H1 (cell line): ENCODE measurements around the gene CST1. TPM values are rescaled to one million over a fixed set of nuclear protein-coding genes. Genes with fewer than 3 reads are reported as not detected.

Source experiments
- CTCF ChIA-PET: fragments of 300-600 bp; sonication (Branson Sonifier 250); formaldehyde crosslinking; loops from one replicate; lab custom pipeline; 2021; ENCODE audit not compliant: partially characterized antibody; lab: Charles Lee
- POLR2A ChIA-PET: fragments of 300-600 bp; sonication (Branson Sonifier 250); formaldehyde crosslinking; loops from one replicate; lab custom pipeline; 2021; ENCODE audit warnings: inconsistent platforms; ENCODE audit not compliant: partially characterized antibody; lab: Charles Lee
- DNase-seq, 2 experiments: peaks; one replicate each; pipeline versions ENCODE4 v3.0.0 to v3.0.0-alpha.2; 2010 to 2022; ENCODE audit warnings: low spot score in 2 of 2, low read depth in 1 of 2, mixed read lengths in 1 of 2
- FAIRE-seq: peaks from 2 replicates; lab custom pipeline; 2011; peaks lifted over from hg19 to GRCh38; lab: Jason Lieb, UNC
- H2AFZ ChIP-seq: 2 replicates; pipeline ENCODE4 v1.8.1; 2012; ENCODE audit warnings: low read length, inconsistent platforms
- H2AK5ac ChIP-seq: 2 replicates; pipeline ENCODE4 v1.6.1; 2013; ENCODE audit warnings: low read depth, low read length
- H2BK120ac ChIP-seq: replicated peaks from 2 replicates; pipeline ENCODE3; 2013; ENCODE audit warnings: low read depth, low read length, inconsistent platforms
- H2BK12ac ChIP-seq: 2 replicates; pipeline ENCODE4 v1.6.1; 2013; ENCODE audit warnings: low read depth, low read length
- H2BK15ac ChIP-seq: 2 replicates; pipeline ENCODE4 v1.6.1; 2013; ENCODE audit warnings: low read length
- H2BK20ac ChIP-seq: 2 replicates; pipeline ENCODE4 v1.6.1; 2013; ENCODE audit warnings: low read length
- H2BK5ac ChIP-seq: 2 replicates; pipeline ENCODE4 v1.6.1; 2013; ENCODE audit warnings: low read depth, low read length
- H3K14ac ChIP-seq: 2 replicates; pipeline ENCODE4 v1.6.1; 2013; ENCODE audit warnings: inconsistent platforms; ENCODE audit not compliant: insufficient read length
- H3K18ac ChIP-seq: 2 replicates; pipeline ENCODE4 v1.6.1; 2013; ENCODE audit warnings: low read length; ENCODE audit errors: extremely low read depth
- H3K23ac ChIP-seq: 2 replicates; pipeline ENCODE4 v1.6.1; 2013; ENCODE audit warnings: inconsistent platforms; ENCODE audit not compliant: insufficient read length
- H3K23me2 ChIP-seq: 2 replicates; pipeline ENCODE4 v1.6.1; 2013; ENCODE audit warnings: low read depth, low read length
- H3K27ac ChIP-seq: 2 replicates; pipeline ENCODE4 v1.6.1; 2011; ENCODE audit warnings: low read depth, low read length, inconsistent platforms
- H3K27me3 ChIP-seq, 4 experiments: replicated peaks in 1 of 4; 1 replicate in 1 of 4; 2 replicates in 3 of 4; pipeline versions ENCODE4 v1.6.1 to v1.8.1; 2011 to 2013; ENCODE audit warnings: low read length in 3 of 4, mild to moderate bottlenecking in 3 of 4, inconsistent platforms in 2 of 4, mixed read lengths in 2 of 4, moderate library complexity in 1 of 4; ENCODE audit not compliant: control insufficient read depth in 3 of 4, insufficient read depth in 3 of 4; ENCODE audit errors: extremely low read depth in 1 of 4
- H3K36me3 ChIP-seq, 4 experiments: 2 replicates each; pipeline versions ENCODE4 v1.6.1 to v1.8.1; 2011 to 2013; ENCODE audit warnings: mild to moderate bottlenecking in 4 of 4, low read length in 3 of 4, moderate library complexity in 2 of 4, control low read depth in 1 of 4, inconsistent platforms in 1 of 4; ENCODE audit not compliant: insufficient read depth in 4 of 4, control insufficient read depth in 2 of 4
- H3K4ac ChIP-seq: replicated peaks from 2 replicates; pipeline ENCODE3; 2013; ENCODE audit warnings: low read length, low read depth, mixed read lengths, inconsistent platforms; ENCODE audit not compliant: insufficient read length
- H3K4me1 ChIP-seq, 4 experiments: replicated peaks in 1 of 4; 1 replicate in 1 of 4; 2 replicates in 3 of 4; pipeline versions ENCODE4 v1.6.1 to v1.8.1; 2011 to 2013; ENCODE audit warnings: low read length in 3 of 4, inconsistent platforms in 2 of 4, mixed read lengths in 1 of 4; ENCODE audit not compliant: insufficient read depth in 4 of 4, control insufficient read depth in 3 of 4
- H3K4me2 ChIP-seq, 2 experiments: 2 replicates each; pipeline versions ENCODE4 v1.6.1 to v1.8.1; 2011 to 2013; ENCODE audit warnings: low read depth in 2 of 2, low read length in 2 of 2, control low read depth in 1 of 2, inconsistent platforms in 1 of 2, mild to moderate bottlenecking in 1 of 2; ENCODE audit not compliant: insufficient read depth in 1 of 2
- H3K4me3 ChIP-seq, 4 experiments: fragments of 200-600, 300-600 bp in 1 of 4; sonication (generic), shearing (Covaris generic), sonication (Bioruptor Twin) in 1 of 4; 2 replicates each; pipeline versions ENCODE4 v1.5.1 to v1.8.1; 2011 to 2016; ENCODE audit warnings: low read length in 4 of 4, low read depth in 3 of 4, control low read depth in 2 of 4, inconsistent platforms in 2 of 4, mild to moderate bottlenecking in 2 of 4, mixed read lengths in 1 of 4, moderate library complexity in 1 of 4; ENCODE audit not compliant: insufficient read depth in 2 of 4; ENCODE audit errors: extremely low read depth in 1 of 4
- H3K56ac ChIP-seq: replicated peaks from 2 replicates; pipeline ENCODE3; 2013; ENCODE audit warnings: low read depth, mild to moderate bottlenecking, mixed read lengths, low read length, inconsistent platforms; ENCODE audit not compliant: insufficient read length
- H3K79me1 ChIP-seq: 2 replicates; pipeline ENCODE4 v1.6.1; 2013; ENCODE audit warnings: low read depth, low read length, control low read depth
- H3K79me2 ChIP-seq, 2 experiments: 2 replicates each; pipeline versions ENCODE4 v1.6.1 to v1.8.1; 2012 to 2013; ENCODE audit warnings: low read length in 2 of 2, mild to moderate bottlenecking in 2 of 2, inconsistent platforms in 1 of 2; ENCODE audit not compliant: insufficient read depth in 2 of 2, control insufficient read depth in 1 of 2
- H3K9ac ChIP-seq, 4 experiments: replicated peaks in 1 of 4; 1 replicate in 1 of 4; 2 replicates in 3 of 4; pipeline versions ENCODE4 v1.6.1 to v1.8.1; 2011 to 2013; ENCODE audit warnings: low read depth in 3 of 4, low read length in 3 of 4, control low read depth in 2 of 4, mild to moderate bottlenecking in 2 of 4, moderate library complexity in 2 of 4, inconsistent platforms in 1 of 4; ENCODE audit errors: extremely low read depth in 1 of 4
- H3K9me3 ChIP-seq, 2 experiments: 2 replicates each; pipeline versions ENCODE4 v1.6.1 to v1.8.1; 2012 to 2013; ENCODE audit warnings: mild to moderate bottlenecking in 2 of 2, moderate library complexity in 2 of 2, control low read depth in 1 of 2, inconsistent platforms in 1 of 2, low read depth in 1 of 2, low read length in 1 of 2, mixed read lengths in 1 of 2; ENCODE audit not compliant: insufficient read depth in 2 of 2
- H4K20me1 ChIP-seq, 2 experiments: replicated peaks in 1 of 2; 2 replicates each; pipeline versions ENCODE3 to v1.8.1; 2011 to 2013; ENCODE audit warnings: inconsistent platforms in 2 of 2, low read length in 2 of 2, mild to moderate bottlenecking in 1 of 2; ENCODE audit not compliant: insufficient read depth in 2 of 2, control insufficient read depth in 1 of 2
- H4K5ac ChIP-seq: 2 replicates; pipeline ENCODE4 v1.6.1; 2013; ENCODE audit warnings: low read length, low read depth, mixed read lengths, inconsistent platforms; ENCODE audit not compliant: insufficient read length
- H4K8ac ChIP-seq: 2 replicates; pipeline ENCODE4 v1.8.0; 2013; ENCODE audit warnings: mild to moderate bottlenecking, moderate library complexity, low read length, inconsistent platforms; ENCODE audit not compliant: insufficient read depth; ENCODE audit errors: extremely low read depth
- H4K91ac ChIP-seq: replicated peaks from 2 replicates; pipeline ENCODE3; 2013; ENCODE audit warnings: low read length, mixed read lengths, inconsistent platforms; ENCODE audit not compliant: insufficient read length
- CBX5 ChIP-seq: fragments of 300-800, 300-1000 bp; sonication (generic); IDR thresholded peaks from 2 replicates; pipeline ENCODE4 v1.7.1; 2016; ENCODE audit warnings: antibody characterized with exemption, low read length, low read depth
- CBX8 ChIP-seq: fragments of 300-800, 300-1000 bp; sonication (generic); IDR thresholded peaks from 2 replicates; pipeline ENCODE4 v1.7.1; 2016; ENCODE audit warnings: low read depth, low read length, borderline replicate concordance
- EP300 ChIP-seq, 2 experiments: IDR thresholded peaks; 1 replicate in 1 of 2; 2 replicates in 1 of 2; pipeline ENCODE4 v1.6.1; 2011 to 2012; ENCODE audit warnings: low read depth in 2 of 2, low read length in 2 of 2, mild to moderate bottlenecking in 2 of 2, borderline replicate concordance in 1 of 2, inconsistent platforms in 1 of 2, moderate library complexity in 1 of 2
- KDM5A ChIP-seq: fragments of 200-600 bp; IDR thresholded peaks from 2 replicates; pipeline ENCODE4 v1.7.1; 2012; ENCODE audit warnings: mild to moderate bottlenecking, low read length, inconsistent platforms, mixed read lengths
- MAFK ChIP-seq: IDR thresholded peaks from 2 replicates; pipeline ENCODE4 v1.6.1; 2012; ENCODE audit warnings: low read depth, mild to moderate bottlenecking, improper control_type of control experiment, low read length
- POLR2A ChIP-seq, 2 experiments: IDR thresholded peaks; 1 replicate in 1 of 2; 2 replicates in 1 of 2; pipeline ENCODE4 v1.6.1; 2011; ENCODE audit warnings: low read depth in 2 of 2, low read length in 2 of 2, mild to moderate bottlenecking in 2 of 2; ENCODE audit errors: control extremely low read depth in 1 of 2
- RBBP5 ChIP-seq: IDR thresholded peaks from 2 replicates; pipeline ENCODE4 v1.7.1; 2012; ENCODE audit warnings: low read depth, mild to moderate bottlenecking, inconsistent platforms, low read length, moderate library complexity, borderline replicate concordance
- RFX5 ChIP-seq: IDR thresholded peaks from 2 replicates; pipeline ENCODE4 v1.6.1; 2011; ENCODE audit warnings: low read depth, low read length, improper control_type of control experiment, borderline replicate concordance
- SIX5 ChIP-seq: IDR thresholded peaks from 2 replicates; pipeline ENCODE4 v1.6.1; 2011; ENCODE audit warnings: mild to moderate bottlenecking, low read depth, low read length
- TAF7 ChIP-seq: optimal IDR thresholded peaks from 2 replicates; pipeline ENCODE3; 2011; ENCODE audit warnings: low read depth, mild to moderate bottlenecking, inconsistent platforms, low read length, moderate library complexity, borderline replicate concordance
- WGBS, 2 experiments: shearing (Covaris generic) in 1 of 2; methylation state at CpG; one replicate each; pipeline versions ENCODE4 v1.1.6 to v1.1.7; 2013 to 2015; ENCODE audit warnings: low lambda C conversion rate in 2 of 2, mixed read lengths in 2 of 2, inconsistent platforms in 1 of 2, low coverage in 1 of 2, missing lambda C conversion rate in 1 of 2; ENCODE audit not compliant: insufficient replicate concordance in 2 of 2, insufficient coverage in 1 of 2, insufficient read length in 1 of 2; ENCODE audit errors: extremely low coverage in 1 of 2, missing lambda C conversion rate in 1 of 2; 5-methylcytosine and 5-hydroxymethylcytosine counted together
- polyA plus RNA-seq, 7 experiments: library from polyadenylated mRNA; depleted of rRNA in 3 of 7; stranded (reverse) in 5 of 7; unstranded in 2 of 7; fragments of >200 nt in 5 of 7; fragments of 200-250 nt in 2 of 7; gene quantifications; 1 replicate in 5 of 7; 2 replicates in 1 of 7; 4 replicates in 1 of 7; pipeline versions ENCODE4 v1.2.1 to v1.2.3, GENCODE V29; 2011 to 2013; ENCODE audit warnings: missing spikeins in 2 of 7, mixed read lengths in 2 of 7
- total RNA-seq: library from RNA; stranded (reverse); fragmentation: NEBNext Ultra II Directional; extraction: Animal tissue kit (Norgen Biotek cat#: 25700); gene quantifications from 2 replicates; pipeline ENCODE4 v1.2.1, GENCODE V29; 2021

Gene CST1
- total and polyA plus RNA-seq, 2 of the 8 experiments (the other 6 are each of a cell fraction or from before 2014, with no cell fraction given), result 2.3 to 2.9 TPM

DNA sequence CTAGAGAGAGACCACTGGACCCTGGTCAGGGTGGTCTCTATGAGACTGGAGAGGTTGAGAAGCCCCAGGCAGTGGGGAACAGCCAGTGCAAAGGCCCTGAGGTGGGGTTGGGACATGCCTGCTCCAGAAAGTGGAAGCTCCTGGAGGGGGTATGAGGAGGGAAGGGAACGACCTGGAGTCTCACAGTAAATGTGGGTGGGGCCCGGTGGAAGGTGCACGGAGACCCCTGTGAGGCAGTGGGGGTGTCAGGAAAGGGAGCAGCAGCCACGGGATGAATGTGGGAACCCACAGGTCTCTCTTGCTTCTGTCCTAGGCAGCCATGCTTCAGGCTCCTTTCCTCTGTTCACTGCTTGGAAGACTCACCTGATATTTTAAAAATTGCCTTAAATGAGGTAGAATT lies 1.3 kb upstream of the CST1 start:
- Histone ChIP-seq H3K4me1 (peaks cover 0 to 3% (median 0%) of the 10 kb centered on the region in 4 experiments; a peak in 2 of 7 replicates), H3K4me2 (no peak overlapping the region), H3K27me3 (peaks cover 25 to 45% (median 38%) of the 10 kb centered on the region in 4 experiments), H3K9me3 (no peaks in the 10 kb centered on the region), H3K79me2 (no peaks in the 10 kb centered on the region), H2AK5ac (no peak overlapping the region), H2BK20ac (no peak overlapping the region), H3K4me3 (no peak overlapping the region), H3K9ac (no peak overlapping the region), H2BK12ac (no peak overlapping the region), H3K23me2 (no peaks in the 10 kb centered on the region), H3K14ac (no peak overlapping the region), H2BK5ac (no peak overlapping the region), H3K18ac (no peak overlapping the region), H4K20me1 (peaks cover 0 to 2% of the 10 kb centered on the region in 2 experiments), H2BK120ac (no peak overlapping the region), H3K4ac (no peak overlapping the region), H2BK15ac (no peak overlapping the region), H2AFZ (no peak overlapping the region), H3K27ac (no peak overlapping the region), H3K79me1 (no peaks in the 10 kb centered on the region), H4K5ac (no peak overlapping the region), H3K36me3 (no peaks in the 10 kb centered on the region), H3K56ac (no peak overlapping the region), H4K91ac (no peak overlapping the region), H4K8ac (no peak overlapping the region), H3K23ac (no peak overlapping the region)
- ChIA-PET CTCF (no interaction called here), POLR2A (no interaction called here)
- FAIRE-seq (no peak), DNase-seq (no peak)
- TF ChIP-seq RFX5 (no peak), TAF7 (no peak), CBX8 (no peak), KDM5A (no peak), RBBP5 (no peak), CBX5 (no peak), MAFK (no peak), EP300 (IDR thresholded peaks at IDR 0.05; ENCODE audit: borderline replicate concordance in 1 of 2, low read depth in 2 of 2, low read length in 2 of 2) (no peak), POLR2A (IDR thresholded peaks at IDR 0.05; ENCODE audit: control extremely low read depth in 1 of 2, low read depth in 2 of 2, low read length in 2 of 2) (no peak), SIX5 (no peak)
- 96% methylated on average over 4 of the region's 4 CpGs; no CpG with 5 or more reads in 1 of the 2 experiments for WGBS, 2 experiments
